Fibroblast of mammary gland (primary cell): ENCODE data around the gene PDE3A.

Source experiments
- DNase-seq: peaks from one replicate; pipeline ENCODE4 v3.0.0-alpha.2; 2010; ENCODE audit warnings: low read depth
- H3K4me3 ChIP-seq: 2 replicates; pipeline ENCODE4 v1.5.1; 2011; ENCODE audit warnings: low read depth, mild to moderate bottlenecking, low read length, moderate library complexity; ENCODE audit not compliant: control insufficient read depth
- TF ChIP-seq, protein P1 (sequence below): conservative IDR thresholded peaks from 2 replicates; pipeline ENCODE4 v1.5.1; 2011; ENCODE audit warnings: low read depth, low read length, inconsistent platforms; ENCODE audit not compliant: control insufficient read depth, insufficient read depth

The PDE3A gene

GRCh38 chr12:20372326-20373096 lies 4.2 kb downstream of the PDE3A start:
- H3K4me3 ChIP-seq, result no peak overlapping the region
- TF ChIP-seq, protein P1, sequence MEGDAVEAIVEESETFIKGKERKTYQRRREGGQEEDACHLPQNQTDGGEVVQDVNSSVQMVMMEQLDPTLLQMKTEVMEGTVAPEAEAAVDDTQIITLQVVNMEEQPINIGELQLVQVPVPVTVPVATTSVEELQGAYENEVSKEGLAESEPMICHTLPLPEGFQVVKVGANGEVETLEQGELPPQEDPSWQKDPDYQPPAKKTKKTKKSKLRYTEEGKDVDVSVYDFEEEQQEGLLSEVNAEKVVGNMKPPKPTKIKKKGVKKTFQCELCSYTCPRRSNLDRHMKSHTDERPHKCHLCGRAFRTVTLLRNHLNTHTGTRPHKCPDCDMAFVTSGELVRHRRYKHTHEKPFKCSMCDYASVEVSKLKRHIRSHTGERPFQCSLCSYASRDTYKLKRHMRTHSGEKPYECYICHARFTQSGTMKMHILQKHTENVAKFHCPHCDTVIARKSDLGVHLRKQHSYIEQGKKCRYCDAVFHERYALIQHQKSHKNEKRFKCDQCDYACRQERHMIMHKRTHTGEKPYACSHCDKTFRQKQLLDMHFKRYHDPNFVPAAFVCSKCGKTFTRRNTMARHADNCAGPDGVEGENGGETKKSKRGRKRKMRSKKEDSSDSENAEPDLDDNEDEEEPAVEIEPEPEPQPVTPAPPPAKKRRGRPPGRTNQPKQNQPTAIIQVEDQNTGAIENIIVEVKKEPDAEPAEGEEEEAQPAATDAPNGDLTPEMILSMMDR, result no peak
- DNase-seq, result no peak

- TF ChIP-seq, protein P1, result no peak
- H3K4me3 ChIP-seq, result no peak overlapping the region
- DNase-seq, result no peak
Observed at GRCh38 chr12:20374795-20375194, 6.5 kb downstream of the PDE3A start.

DNA sequence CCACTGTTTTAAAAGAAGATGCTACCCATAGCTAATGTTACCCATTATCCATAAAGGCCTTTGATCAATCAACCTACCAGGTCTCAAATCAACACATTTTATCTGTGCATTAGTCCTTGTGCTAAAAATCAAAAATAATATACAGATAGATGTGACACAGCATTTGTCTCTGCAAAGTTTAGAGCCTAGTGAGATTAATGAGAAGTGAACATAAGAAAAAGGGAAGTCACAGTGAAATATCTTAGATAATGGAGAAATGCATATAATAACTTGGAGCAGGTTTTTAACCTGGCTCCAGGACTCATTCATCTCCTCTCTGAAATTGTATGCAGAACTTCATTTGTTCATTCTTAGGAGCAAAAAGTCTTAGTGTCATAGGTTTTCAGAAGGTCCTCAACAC lies 7.2 kb downstream of the PDE3A start:
- no peak for DNase-seq
- H3K4me3 ChIP-seq, result no peak overlapping the region
- TF ChIP-seq, protein P1, result no peak

DNA sequence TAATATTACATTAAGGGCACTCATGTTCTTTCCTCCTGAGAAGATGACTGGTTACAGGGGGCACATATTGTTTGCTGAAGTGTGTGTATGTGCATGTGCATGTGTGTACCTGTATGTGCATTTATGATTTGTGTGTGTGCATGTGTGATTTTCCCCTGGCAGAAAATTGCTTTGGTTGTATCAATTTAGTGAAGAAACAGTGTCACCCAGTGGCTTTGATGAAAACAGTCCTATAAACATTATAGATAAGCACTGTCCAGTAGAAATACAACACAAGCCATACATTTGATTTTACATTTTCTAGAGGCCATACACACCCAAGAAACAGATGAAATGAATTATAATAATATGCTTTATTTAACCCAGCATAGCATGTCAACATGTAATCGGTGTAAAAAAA lies 8.6 kb downstream of the PDE3A start:
- TF ChIP-seq, protein P1, result peak; percentile 49
- peak; percentile 50 for DNase-seq
- H3K4me3 ChIP-seq, result no peak overlapping the region

DNA sequence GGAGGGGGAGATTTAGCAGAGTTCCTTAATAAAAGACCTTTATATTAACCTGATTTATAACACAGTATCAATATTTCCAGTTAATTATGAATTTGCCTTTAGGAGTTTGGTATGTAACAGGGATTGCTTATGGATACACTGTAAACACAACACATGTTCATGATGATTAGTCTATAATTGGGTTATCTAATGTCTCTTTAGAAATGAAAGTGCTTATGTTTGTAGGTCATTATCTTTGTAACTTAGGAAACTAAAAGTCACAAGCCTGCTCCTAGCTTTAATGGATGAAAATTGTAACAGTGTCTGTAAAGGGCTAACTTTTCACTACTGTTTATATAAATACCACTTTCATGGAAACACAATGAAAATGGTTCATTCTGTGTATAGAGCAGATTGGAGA lies 9.4 kb downstream of the PDE3A start:
- no peak overlapping the region for H3K4me3 ChIP-seq

DNA sequence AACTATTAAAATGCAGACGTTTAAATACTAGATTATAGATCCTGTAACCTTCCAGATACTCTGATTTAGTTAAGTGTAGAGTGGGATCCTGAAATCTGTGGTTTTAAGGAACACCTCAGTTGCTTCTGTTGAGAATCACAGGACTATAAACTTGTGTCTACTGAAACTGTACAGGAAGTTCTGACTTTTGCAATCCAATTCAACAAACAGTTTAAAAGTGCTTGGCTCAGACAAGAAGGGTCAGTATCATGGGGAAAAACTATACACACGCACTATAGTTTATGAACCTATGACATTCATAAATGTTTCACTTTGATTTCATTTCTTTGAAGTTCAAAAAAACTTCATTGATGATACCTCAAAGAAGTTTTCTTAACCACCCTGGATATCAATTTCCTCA lies 13.8 kb downstream of the PDE3A start:
- no peak overlapping the region for H3K4me3 ChIP-seq
- no peak for DNase-seq
- TF ChIP-seq, protein P1, result no peak

More for the DNA sequence above, 9.4 kb downstream of the PDE3A start:
- TF ChIP-seq, protein P1, result no peak
- DNase-seq, result no peak
